ENCODE measurements around the gene MEPE.
"Not testable (repeated sequence)": the region's sequence is repeated elsewhere in the genome, so short reads cannot be mapped to it uniquely, and the experiment has no call there.

Gene MEPE

DNA sequence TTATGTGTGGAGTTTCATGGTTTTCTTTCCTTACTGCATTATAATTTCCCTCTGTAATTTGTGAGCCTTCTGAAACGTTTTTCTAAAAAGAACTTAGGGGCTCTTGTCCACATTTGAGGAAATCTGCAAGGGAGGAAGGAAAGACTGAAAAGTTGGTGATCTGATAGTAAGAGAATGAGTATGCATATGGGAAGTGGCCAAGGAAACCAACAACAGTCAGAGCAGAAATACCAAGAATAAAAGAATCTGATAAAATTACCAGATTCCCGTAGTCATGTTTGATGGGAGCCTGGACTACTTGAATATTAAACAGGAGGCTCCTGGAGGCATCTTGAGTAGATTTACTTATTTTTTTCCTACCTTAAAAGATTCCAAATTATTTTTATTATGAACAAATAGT lies 50.1 kb downstream of the MEPE start:
- no peak for DNase-seq (ENCODE audit: low spot score)

DNA sequence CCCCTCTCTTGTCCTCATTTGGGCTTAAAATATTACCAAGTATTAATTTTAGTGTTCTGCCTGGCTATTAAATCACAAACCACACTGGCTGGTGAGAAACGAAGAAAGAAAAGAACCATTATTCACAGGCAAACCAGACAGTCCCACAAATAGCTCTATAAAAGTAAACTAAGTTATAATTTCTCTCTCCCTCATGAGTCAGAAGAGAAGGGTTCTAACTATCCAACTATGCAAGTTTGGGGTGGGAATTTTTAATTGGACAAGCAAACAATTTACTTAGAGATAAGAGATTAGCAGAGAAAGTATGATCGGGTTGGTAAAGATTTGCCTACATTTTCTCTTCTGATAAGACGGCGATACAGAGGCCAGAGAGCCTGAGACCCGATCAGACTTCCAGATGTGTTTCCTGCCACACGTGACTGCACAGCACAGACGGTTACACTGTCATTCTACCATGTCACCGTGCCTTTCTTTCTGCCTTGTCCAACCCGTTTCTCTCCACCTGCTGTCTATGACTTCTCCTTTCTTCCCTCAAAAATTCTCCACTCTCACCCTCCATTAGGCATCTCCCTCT lies 52.3 kb downstream of the MEPE start:
- DNase-seq (ENCODE audit: low spot score): no peak

DNA sequence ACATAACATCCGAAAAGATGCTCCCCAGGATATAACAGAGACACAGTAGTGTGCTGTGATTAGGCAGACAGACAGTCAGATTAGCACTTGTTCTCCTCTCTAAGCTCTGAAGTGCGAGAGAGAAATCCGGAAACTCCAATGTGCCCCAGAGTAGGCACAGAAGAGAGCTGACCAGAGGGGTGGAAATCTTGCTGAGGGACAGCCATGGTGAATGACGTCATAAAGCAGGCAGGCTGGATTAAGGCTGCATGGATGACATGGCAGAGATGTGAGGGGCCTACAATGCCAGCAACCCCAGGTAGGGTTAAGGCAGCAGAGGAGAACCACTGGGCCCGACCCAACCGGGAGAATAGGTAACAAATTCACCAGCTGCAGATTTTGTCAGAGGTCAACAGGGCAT lies 53.3 kb downstream of the MEPE start:
- DNase-seq (ENCODE audit: low spot score): no peak

DNA sequence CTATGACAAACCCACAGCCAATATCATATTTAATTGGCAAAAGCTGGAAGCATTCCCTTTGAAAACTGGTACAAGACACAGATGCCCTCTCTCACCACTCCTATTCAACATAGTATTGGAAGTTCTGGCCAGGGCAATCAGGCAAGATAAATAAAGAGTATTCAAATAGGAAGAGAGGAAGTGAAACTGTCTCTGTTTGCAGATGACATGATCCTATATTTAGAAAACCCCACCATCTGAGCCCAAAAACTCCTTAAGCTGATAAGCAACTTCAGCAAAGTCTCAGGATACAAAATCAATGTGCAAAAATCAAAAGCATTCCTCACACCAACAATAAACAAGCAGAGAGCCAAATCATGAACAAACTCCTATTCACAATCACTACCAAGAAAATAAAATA lies 58.0 kb downstream of the MEPE start:
- DNase-seq (ENCODE audit: low spot score): not testable (repeated sequence)

DNA sequence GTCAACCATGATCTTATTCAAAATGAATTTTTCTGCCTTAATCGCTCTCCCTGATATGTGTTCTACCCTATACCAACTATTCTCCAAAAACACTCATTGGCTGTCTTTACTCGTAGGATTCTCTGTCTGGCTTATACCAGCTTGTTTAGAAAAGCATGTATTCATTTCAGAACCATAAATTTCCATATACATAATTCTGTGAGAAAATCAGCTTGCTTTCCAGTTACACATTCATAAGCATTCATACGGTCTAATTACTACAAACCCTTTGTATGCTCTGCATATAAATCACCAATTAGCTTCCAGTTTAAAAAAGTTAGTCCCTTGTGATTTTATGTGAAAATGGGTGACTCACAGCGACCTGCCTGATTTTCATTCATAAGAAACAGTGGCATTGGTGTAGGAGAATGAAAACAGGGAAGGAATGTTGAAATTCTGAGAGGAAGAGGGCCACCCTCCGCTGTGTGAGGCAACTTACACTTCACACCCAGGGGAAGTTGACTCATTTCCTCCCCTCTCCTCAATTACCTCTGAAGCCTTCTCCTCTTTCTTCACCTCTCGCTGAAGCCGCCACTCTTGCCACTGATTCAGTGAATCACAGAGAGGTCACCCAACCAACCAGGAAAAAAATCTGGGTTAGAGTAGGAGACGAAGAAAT lies 63.3 kb downstream of the MEPE start:
- DNase-seq (ENCODE audit: low spot score): no peak
